Cardiac muscle cell (in vitro differentiated cells and primary cell): ENCODE results near the gene NCLN. TPM values are rescaled to one million over a fixed set of nuclear protein-coding genes. Genes with fewer than 3 reads are reported as not detected.
"Not testable (repeated sequence)": the region's sequence is repeated elsewhere in the genome, so short reads cannot be mapped to it uniquely, and the experiment has no call there.

Source experiments
- DNase-seq, 2 donors: peaks; one replicate each; pipeline versions ENCODE4 v3.0.0 to v3.0.0-alpha.2; 2010 to 2017; ENCODE audit warnings: low read depth in 1 of 2, low spot score in 1 of 2
- H3K27ac ChIP-seq: fragments of 200-600 bp; sonication (generic); 2 replicates; pipeline ENCODE4 v1.5.1; 2016
- H3K27me3 ChIP-seq: fragments of 200-600 bp; sonication (generic); 2 replicates; pipeline ENCODE4 v1.6.0; 2016; ENCODE audit warnings: control low read depth
- H3K36me3 ChIP-seq: fragments of 200-600 bp; sonication (generic); 2 replicates; pipeline ENCODE4 v1.5.1; 2016; ENCODE audit warnings: control low read depth
- H3K4me1 ChIP-seq: fragments of 200-600 bp; sonication (generic); 2 replicates; pipeline ENCODE4 v1.8.1; 2017; ENCODE audit warnings: low read depth, mild to moderate bottlenecking, mixed run types
- H3K4me3 ChIP-seq: fragments of 200-600 bp; sonication (generic); 2 replicates; pipeline ENCODE4 v1.5.1; 2016; ENCODE audit warnings: mild to moderate bottlenecking
- H3K9me3 ChIP-seq: fragments of 200-600 bp; sonication (generic); 2 replicates; pipeline ENCODE4 v1.5.1; 2017; ENCODE audit warnings: low read depth, mild to moderate bottlenecking, control low read depth
- CTCF ChIP-seq: IDR thresholded peaks from 2 replicates; pipeline ENCODE4 v1.5.1; 2012; ENCODE audit warnings: low read depth, mild to moderate bottlenecking, low read length
- polyA plus RNA-seq: library from polyadenylated mRNA; unstranded; fragments of >200 nt; fragmentation: Nextera tagmentation; extraction: Ambion mirVana; gene quantifications from 2 replicates; pipeline ENCODE4 v1.2.1, GENCODE V29; 2016
- total RNA-seq: library from RNA; depleted of rRNA; stranded (reverse); fragments of >200 nt; gene quantifications from 2 replicates; pipeline ENCODE4 v1.2.3, GENCODE V29; 2016

Gene NCLN
- total and polyA plus RNA-seq, 2 experiments from 2014 or later: 30.6 to 55.7 TPM

GRCh38 chr19:3201911-3202310, 16.2 kb downstream of the NCLN start:
- no peak overlapping the region for H3K4me3 ChIP-seq
- H3K27me3 ChIP-seq: no peaks in the 10 kb centered on the region
- DNase-seq: no peak
- peaks cover under 1% of the 10 kb centered on the region for H3K36me3 ChIP-seq
- TF ChIP-seq CTCF: no peak
- no peaks in the 10 kb centered on the region for H3K9me3 ChIP-seq
- H3K27ac ChIP-seq: no peak overlapping the region
- H3K4me1 ChIP-seq: no peaks in the 10 kb centered on the region

GRCh38 chr19:3202346-3202745, 16.6 kb downstream of the NCLN start:
- no peak overlapping the region for H3K4me3 ChIP-seq
- H3K4me1 ChIP-seq: no peaks in the 10 kb centered on the region
- no peaks in the 10 kb centered on the region for H3K27me3 ChIP-seq
- H3K27ac ChIP-seq: no peak overlapping the region
- no peak for DNase-seq
- peaks cover 4% of the 10 kb centered on the region for H3K36me3 ChIP-seq
- no peaks in the 10 kb centered on the region for H3K9me3 ChIP-seq
- TF ChIP-seq CTCF: no peak

GRCh38 chr19:3202895-3203294, 17.2 kb downstream of the NCLN start:
- H3K4me3 ChIP-seq, H3K4me1 ChIP-seq, H3K27me3 ChIP-seq, H3K36me3 ChIP-seq, H3K9me3 ChIP-seq, DNase-seq, H3K27ac ChIP-seq: not testable (repeated sequence)

- H3K27ac ChIP-seq: no peak overlapping the region
- no peak overlapping the region for H3K4me3 ChIP-seq
- no peak for DNase-seq
- no peaks in the 10 kb centered on the region for H3K27me3 ChIP-seq
- no peak for TF ChIP-seq CTCF
- H3K36me3 ChIP-seq: peaks cover 4% of the 10 kb centered on the region
- no peaks in the 10 kb centered on the region for H3K4me1 ChIP-seq
- no peaks in the 10 kb centered on the region for H3K9me3 ChIP-seq
Measured at GRCh38 chr19:3203805-3204645, 18.3 kb downstream of the NCLN start.

- Histone ChIP-seq H3K36me3 (peaks cover 4% of the 10 kb centered on the region), H3K9me3 (no peaks in the 10 kb centered on the region), H3K4me3 (no peak overlapping the region), H3K4me1 (no peaks in the 10 kb centered on the region), H3K27ac (no peak overlapping the region), H3K27me3 (no peaks in the 10 kb centered on the region)
- no peak for DNase-seq
- TF ChIP-seq CTCF: no peak
Measured at GRCh38 chr19:3204646-3205275, 19.0 kb downstream of the NCLN start.
